ENCODE results near the gene NUP210L. TPM values are rescaled to one million over a fixed set of nuclear protein-coding genes. Genes with fewer than 3 reads are reported as not detected.

The NUP210L gene
- total RNA-seq, 2 donors from 2014 or later: 0.07 to 0.11 TPM

DNA sequence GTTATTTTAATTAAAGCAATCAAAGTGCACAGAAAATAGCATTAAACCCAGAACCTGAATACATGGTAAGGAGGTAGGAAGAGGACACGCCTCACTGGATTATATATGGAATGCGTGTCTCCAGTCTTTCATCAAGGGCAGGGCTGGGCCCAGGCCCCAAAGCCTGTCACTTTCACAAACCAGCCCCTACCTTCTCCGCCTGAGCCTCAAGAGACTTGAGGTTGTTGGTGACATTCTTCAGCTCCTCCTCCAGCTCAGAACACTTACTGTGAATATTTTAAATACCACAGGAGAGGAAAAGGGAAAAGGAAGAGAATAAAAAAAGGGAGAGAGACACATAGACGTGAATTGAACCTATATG, 16.3 kb upstream of the NUP210L start:
- H3K36me3 Mint-ChIP-seq (ENCODE audit: low read depth): peaks cover 80% of the 10 kb centered on the region
- 94 to 95% methylated on average over 2 to 4 of the region's 4 CpGs for WGBS, 2 experiments (ENCODE audit: insufficient coverage in 1 of 2, insufficient read length in 1 of 2)
- no peak overlapping the region for H3K9ac ChIP-seq (ENCODE audit: extremely low read depth, low read length, poor library complexity, severe bottlenecking)
- H3K4me1 Mint-ChIP-seq: no peaks in the 10 kb centered on the region
- no peak for TF ChIP-seq CTCF (conservative IDR thresholded peaks at IDR 0.05)
- no peaks in the 10 kb centered on the region for H3K9me3 ChIP-seq (ENCODE audit: control insufficient read depth, low read length)
- no peak overlapping the region for H3K27ac ChIP-seq (ENCODE audit: low read depth, low read length)
- no peak for DNase-seq
- no peaks in the 10 kb centered on the region for H3K27me3 Mint-ChIP-seq (ENCODE audit: insufficient read depth)
- H3K36me3 ChIP-seq (ENCODE audit: control insufficient read depth, insufficient read depth, low read length): peaks cover 87% of the 10 kb centered on the region
- no peaks in the 10 kb centered on the region for H3K9me3 Mint-ChIP-seq
- no peaks in the 10 kb centered on the region for H3K27me3 ChIP-seq (ENCODE audit: control insufficient read depth, insufficient read depth, low read length, poor library complexity, severe bottlenecking)
- H3K4me1 ChIP-seq (ENCODE audit: control insufficient read depth, insufficient read depth, low read length): no peaks in the 10 kb centered on the region
- no peak overlapping the region for H3K4me3 Mint-ChIP-seq
- no peak overlapping the region for H3K27ac Mint-ChIP-seq
- no peak overlapping the region for H3K4me3 ChIP-seq (ENCODE audit: low read length)

DNA sequence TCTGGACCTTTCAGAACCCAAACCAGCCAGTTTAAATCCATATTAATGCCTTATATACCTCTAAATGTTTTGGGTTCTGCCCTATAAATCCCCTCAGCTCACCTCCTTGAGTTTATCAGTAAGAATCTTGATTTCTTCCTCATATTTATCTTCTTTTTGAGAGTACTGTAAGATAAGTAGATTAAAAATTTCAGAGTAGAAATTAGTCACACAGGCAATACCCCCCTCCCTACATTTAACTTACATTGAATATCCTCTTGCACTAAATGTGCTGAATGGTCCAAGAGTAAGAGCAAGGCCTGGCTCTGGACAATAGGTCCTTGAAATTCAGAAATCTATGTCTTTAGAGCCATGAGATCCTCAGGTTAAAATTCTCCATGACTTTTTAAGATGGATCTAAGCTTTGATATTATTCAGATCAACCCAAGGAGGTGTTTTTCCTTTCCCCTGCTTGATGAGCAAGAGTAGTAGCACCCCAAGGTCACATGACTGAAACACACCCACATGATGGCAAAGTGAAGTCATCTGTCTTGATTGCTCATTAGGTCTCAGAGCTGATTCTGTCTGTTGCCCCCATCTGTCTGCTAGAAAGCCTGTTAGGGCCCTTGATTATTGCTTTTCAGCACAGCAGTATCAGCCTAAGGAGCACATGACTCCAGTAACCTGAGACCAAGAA, 15.8 kb upstream of the NUP210L start:
- H3K27me3 Mint-ChIP-seq (ENCODE audit: insufficient read depth): no peaks in the 10 kb centered on the region
- DNase-seq: no peak
- no peaks in the 10 kb centered on the region for H3K4me1 ChIP-seq (ENCODE audit: control insufficient read depth, insufficient read depth, low read length)
- H3K27ac ChIP-seq (ENCODE audit: low read depth, low read length): no peak overlapping the region
- peaks cover 87% of the 10 kb centered on the region for H3K36me3 ChIP-seq (ENCODE audit: control insufficient read depth, insufficient read depth, low read length)
- H3K4me3 Mint-ChIP-seq: no peak overlapping the region
- no peaks in the 10 kb centered on the region for H3K9me3 Mint-ChIP-seq
- H3K27ac Mint-ChIP-seq: no peak overlapping the region
- H3K4me3 ChIP-seq (ENCODE audit: low read length): no peak overlapping the region
- no peaks in the 10 kb centered on the region for H3K9me3 ChIP-seq (ENCODE audit: control insufficient read depth, low read length)
- H3K9ac ChIP-seq (ENCODE audit: extremely low read depth, low read length, poor library complexity, severe bottlenecking): no peak overlapping the region
- H3K27me3 ChIP-seq (ENCODE audit: control insufficient read depth, insufficient read depth, low read length, poor library complexity, severe bottlenecking): no peaks in the 10 kb centered on the region
- no peak for TF ChIP-seq CTCF (conservative IDR thresholded peaks at IDR 0.05)
- no peaks in the 10 kb centered on the region for H3K4me1 Mint-ChIP-seq
- peaks cover 80% of the 10 kb centered on the region for H3K36me3 Mint-ChIP-seq (ENCODE audit: low read depth)

DNA sequence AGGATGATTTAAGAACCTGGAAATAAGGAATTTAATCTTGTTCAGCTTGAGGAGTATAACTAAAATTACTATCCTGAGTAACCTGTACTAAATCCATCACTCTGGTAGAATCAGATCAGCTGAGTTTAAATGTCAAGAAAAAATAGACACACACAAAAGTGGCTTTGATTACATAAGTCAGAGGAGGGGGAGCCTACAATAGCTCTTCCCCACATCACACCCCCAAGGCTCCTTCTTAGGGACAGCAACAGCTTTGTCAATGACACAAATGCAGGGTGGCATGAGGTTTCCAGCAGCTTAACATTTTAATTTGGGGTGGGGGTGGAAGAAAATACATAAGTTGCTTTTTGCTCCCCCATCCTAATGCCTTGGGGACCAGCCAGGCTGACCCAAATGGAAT, 12.6 kb upstream of the NUP210L start:
- no peaks in the 10 kb centered on the region for H3K4me1 ChIP-seq (ENCODE audit: control insufficient read depth, insufficient read depth, low read length)
- no peak for TF ChIP-seq CTCF (conservative IDR thresholded peaks at IDR 0.05)
- H3K36me3 ChIP-seq (ENCODE audit: control insufficient read depth, insufficient read depth, low read length): peaks cover 98% of the 10 kb centered on the region
- Mint-ChIP-seq H3K4me3 (no peak overlapping the region), H3K27me3 (ENCODE audit: insufficient read depth) (no peaks in the 10 kb centered on the region), H3K27ac (no peak overlapping the region), H3K36me3 (ENCODE audit: low read depth) (peaks cover 89% of the 10 kb centered on the region), H3K9me3 (no peaks in the 10 kb centered on the region), H3K4me1 (peaks cover 2% of the 10 kb centered on the region)
- no peak overlapping the region for H3K9ac ChIP-seq (ENCODE audit: extremely low read depth, low read length, poor library complexity, severe bottlenecking)
- H3K27me3 ChIP-seq (ENCODE audit: control insufficient read depth, insufficient read depth, low read length, poor library complexity, severe bottlenecking): no peaks in the 10 kb centered on the region
- no peak overlapping the region for H3K27ac ChIP-seq (ENCODE audit: low read depth, low read length)
- H3K4me3 ChIP-seq (ENCODE audit: low read length): no peak overlapping the region
- peaks cover under 1% of the 10 kb centered on the region for H3K9me3 ChIP-seq (ENCODE audit: control insufficient read depth, low read length)
- DNase-seq: no peak

Data from endodermal cell (in vitro differentiated cells).